ENCODE results near the gene TTYH1. TPM values are rescaled to one million over a fixed set of nuclear protein-coding genes. Genes with fewer than 3 reads are reported as not detected.

Gene TTYH1
- total RNA-seq, 1 donor from 2014 or later = 10.4 TPM

DNA sequence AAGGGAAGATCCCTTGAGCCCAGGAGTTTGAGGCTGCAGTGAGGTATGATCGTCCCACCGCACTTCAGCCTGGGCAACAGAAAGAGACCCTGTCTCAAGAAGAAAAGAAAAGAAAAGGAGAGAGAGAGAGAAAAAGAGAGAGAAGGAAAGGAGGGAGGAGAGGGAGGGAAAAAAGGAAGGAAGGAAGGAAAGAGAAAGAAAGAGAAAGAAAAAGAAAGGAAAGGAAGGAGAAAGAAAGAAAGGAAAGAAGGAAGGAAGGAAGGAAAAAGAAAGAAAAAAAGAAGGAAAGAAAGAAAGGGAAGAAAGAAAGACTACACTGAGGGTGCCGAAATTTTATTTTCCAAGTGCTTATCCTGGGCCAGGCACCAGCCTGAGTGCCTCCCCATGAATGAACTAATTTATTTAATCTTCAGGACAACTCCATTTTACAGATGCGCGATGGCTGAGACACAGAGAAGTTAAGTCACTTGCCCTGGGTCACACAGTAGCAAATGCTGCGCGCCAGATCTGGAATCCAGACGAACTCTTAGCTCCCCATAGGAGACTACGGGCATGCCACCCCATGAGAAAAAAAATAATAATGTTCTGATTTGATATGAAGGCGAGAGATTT is 55.1 kb downstream of the TTYH1 start:
- no peak for DNase-seq (ENCODE audit: low spot score)
- Mint-ChIP-seq H3K4me3 (ENCODE audit: unreplicated experiment) (peak overlapping the region; percentile 57), H3K4me1 (ENCODE audit: unreplicated experiment) (peaks cover 14% of the 10 kb centered on the region), H3K27ac (ENCODE audit: unreplicated experiment) (peak overlapping the region; percentile 81), H3K27me3 (ENCODE audit: unreplicated experiment) (peaks cover 17% of the 10 kb centered on the region), H3K9me3 (ENCODE audit: unreplicated experiment) (no peaks in the 10 kb centered on the region), H3K36me3 (ENCODE audit: low read depth, unreplicated experiment) (no peaks in the 10 kb centered on the region)
- TF ChIP-seq, protein P1, sequence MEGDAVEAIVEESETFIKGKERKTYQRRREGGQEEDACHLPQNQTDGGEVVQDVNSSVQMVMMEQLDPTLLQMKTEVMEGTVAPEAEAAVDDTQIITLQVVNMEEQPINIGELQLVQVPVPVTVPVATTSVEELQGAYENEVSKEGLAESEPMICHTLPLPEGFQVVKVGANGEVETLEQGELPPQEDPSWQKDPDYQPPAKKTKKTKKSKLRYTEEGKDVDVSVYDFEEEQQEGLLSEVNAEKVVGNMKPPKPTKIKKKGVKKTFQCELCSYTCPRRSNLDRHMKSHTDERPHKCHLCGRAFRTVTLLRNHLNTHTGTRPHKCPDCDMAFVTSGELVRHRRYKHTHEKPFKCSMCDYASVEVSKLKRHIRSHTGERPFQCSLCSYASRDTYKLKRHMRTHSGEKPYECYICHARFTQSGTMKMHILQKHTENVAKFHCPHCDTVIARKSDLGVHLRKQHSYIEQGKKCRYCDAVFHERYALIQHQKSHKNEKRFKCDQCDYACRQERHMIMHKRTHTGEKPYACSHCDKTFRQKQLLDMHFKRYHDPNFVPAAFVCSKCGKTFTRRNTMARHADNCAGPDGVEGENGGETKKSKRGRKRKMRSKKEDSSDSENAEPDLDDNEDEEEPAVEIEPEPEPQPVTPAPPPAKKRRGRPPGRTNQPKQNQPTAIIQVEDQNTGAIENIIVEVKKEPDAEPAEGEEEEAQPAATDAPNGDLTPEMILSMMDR (IDR thresholded peaks at IDR 0.05; ENCODE audit: unreplicated experiment) = no peak

DNA sequence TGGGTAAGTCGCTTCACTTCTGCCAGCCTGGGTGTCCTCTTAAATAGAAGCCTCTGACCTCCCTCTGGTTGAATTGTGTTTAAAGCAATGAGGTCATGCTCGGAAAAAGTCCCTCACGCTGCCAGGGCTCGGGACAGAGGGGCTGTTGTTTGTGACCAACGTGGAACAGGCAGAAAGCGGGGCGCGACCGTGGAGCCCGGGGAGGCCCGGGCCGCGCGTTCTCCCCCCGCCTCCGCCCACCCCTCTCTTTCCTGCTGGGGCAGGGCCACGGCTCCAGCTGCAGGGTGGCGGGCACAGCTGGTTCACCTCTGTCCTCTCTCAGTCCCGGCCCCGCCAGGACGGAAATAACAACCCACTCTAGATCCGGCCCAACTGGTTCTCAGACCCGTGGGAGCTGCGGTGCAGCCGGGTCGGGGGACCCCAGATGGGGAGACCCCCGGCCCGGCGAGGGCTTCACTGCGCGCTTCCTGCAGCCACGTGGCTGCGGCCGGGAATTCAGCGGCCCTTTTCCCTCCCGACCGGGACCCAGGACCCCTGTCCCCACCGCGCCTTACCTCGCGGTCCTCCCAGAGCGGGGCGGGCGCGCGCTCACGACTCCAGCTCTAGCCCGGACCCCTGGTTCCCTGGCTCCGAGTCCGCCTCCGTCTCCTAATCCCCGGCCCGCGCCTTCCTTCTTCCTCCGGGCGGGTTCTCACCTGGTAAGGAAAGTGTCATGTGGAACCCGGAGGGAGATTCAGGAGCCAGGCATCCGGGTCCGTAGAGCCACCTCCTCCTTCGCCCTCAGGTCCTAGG is 55.9 kb downstream of the TTYH1 start:
- Mint-ChIP-seq H3K27ac (ENCODE audit: unreplicated experiment) (peak overlapping the region; percentile 81), H3K4me3 (ENCODE audit: unreplicated experiment) (peak overlapping the region; percentile 57), H3K27me3 (ENCODE audit: unreplicated experiment) (peaks cover 11% of the 10 kb centered on the region), H3K4me1 (ENCODE audit: unreplicated experiment) (peaks cover 14% of the 10 kb centered on the region), H3K9me3 (ENCODE audit: unreplicated experiment) (no peaks in the 10 kb centered on the region), H3K36me3 (ENCODE audit: low read depth, unreplicated experiment) (no peaks in the 10 kb centered on the region)
- no peak for DNase-seq (ENCODE audit: low spot score)
- TF ChIP-seq, protein P1 (IDR thresholded peaks at IDR 0.05; ENCODE audit: unreplicated experiment) = no peak

DNA sequence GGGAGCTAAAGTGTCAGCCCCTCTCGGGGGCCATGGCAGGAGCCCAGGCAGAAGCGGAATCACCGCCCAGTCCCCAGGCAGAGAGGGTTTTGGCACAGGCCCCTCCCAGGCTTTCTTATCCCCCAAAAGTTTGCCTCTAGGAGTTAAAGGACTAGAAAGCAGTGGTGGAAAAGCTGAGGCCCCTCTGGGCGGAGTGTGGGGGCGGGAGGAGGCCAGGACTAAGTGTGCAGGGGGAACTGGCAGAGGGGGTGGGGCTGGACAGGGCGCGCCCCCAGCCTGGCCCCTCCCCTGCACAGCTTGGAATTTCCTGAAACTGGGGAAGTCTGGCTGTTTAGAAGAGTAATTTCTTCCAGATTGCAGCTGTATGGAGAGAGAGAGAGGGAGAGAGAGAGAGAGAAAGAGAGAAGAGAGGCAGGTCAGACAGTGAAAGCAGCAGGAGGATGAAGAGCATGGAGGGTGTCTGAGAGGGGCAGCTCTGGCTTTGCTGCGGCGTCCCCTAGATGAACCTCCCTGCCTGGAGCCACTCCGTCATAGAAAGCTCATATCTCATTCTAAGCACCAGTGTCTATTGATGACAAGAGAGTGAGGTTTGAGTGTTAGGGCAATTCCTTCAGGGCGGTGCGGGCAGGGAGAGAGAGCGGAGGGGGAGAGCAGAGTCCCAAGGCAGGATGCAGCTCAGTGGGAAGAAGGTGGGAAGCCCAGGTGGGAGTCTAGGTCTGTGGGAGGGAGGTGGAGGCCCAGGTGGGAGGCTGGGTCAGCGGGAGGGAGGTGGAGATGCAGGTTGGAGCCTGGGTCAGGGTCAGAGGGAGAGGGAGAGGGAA is 58.0 kb downstream of the TTYH1 start, which contains the start of gene CDC42EP5:
CDC42EP5 (minus strand) TSS at position 226 of the 821 bp plus-strand sequence. CDS start 7,749 bp downstream, outside the sequence.
- H3K27ac Mint-ChIP-seq (ENCODE audit: unreplicated experiment) = no peak within 1 kb of the TSS
- H3K27me3 Mint-ChIP-seq (ENCODE audit: unreplicated experiment) = peaks cover 9% of the 10 kb centered on the region
- H3K36me3 Mint-ChIP-seq (ENCODE audit: low read depth, unreplicated experiment) = no peaks in the 10 kb centered on the region
- H3K4me3 Mint-ChIP-seq (ENCODE audit: unreplicated experiment) = peak within 1 kb of the TSS; percentile 78
- H3K9me3 Mint-ChIP-seq (ENCODE audit: unreplicated experiment) = no peaks in the 10 kb centered on the region
- TF ChIP-seq, protein P1 (IDR thresholded peaks at IDR 0.05; ENCODE audit: unreplicated experiment) = no peak
- peaks cover 14% of the 10 kb centered on the region for H3K4me1 Mint-ChIP-seq (ENCODE audit: unreplicated experiment)
- peak; percentile 40 for DNase-seq (ENCODE audit: low spot score)

DNA sequence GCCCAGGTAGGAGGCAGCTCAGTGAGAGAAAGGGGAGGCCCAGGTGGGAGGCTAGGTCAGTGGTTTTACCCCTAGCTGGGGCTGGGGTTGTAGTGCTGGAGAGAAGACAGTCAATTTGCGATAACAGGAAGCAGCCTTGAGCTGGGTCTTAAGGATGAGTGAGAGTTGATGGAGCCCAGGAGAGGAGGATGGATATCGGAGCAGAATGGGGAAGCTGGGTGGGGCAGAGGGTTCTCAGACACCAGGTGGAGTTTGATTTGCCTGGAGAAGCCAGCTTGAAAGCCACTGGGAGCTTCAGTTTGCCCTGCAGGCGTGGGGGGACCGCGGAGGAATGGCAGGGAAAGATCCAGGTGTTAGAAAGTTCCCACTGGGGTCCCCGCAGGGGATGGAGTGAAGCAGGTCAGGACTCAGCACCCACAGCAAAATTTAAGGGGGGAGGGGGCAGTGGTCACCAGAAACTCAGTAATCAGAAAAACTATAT is 58.7 kb downstream of the TTYH1 start:
- H3K27me3 Mint-ChIP-seq (ENCODE audit: unreplicated experiment) = peaks cover 7% of the 10 kb centered on the region
- no peak overlapping the region for H3K27ac Mint-ChIP-seq (ENCODE audit: unreplicated experiment)
- no peak for DNase-seq (ENCODE audit: low spot score)
- no peaks in the 10 kb centered on the region for H3K9me3 Mint-ChIP-seq (ENCODE audit: unreplicated experiment)
- TF ChIP-seq, protein P1 (IDR thresholded peaks at IDR 0.05; ENCODE audit: unreplicated experiment) = no peak
- peaks cover 14% of the 10 kb centered on the region for H3K4me1 Mint-ChIP-seq (ENCODE audit: unreplicated experiment)
- H3K4me3 Mint-ChIP-seq (ENCODE audit: unreplicated experiment) = no peak overlapping the region
- no peaks in the 10 kb centered on the region for H3K36me3 Mint-ChIP-seq (ENCODE audit: low read depth, unreplicated experiment)

Data from endothelial cell (in vitro differentiated cells).